Measurements from ENCODE around the gene ADIPOR2.

ADIPOR2 gene

DNA sequence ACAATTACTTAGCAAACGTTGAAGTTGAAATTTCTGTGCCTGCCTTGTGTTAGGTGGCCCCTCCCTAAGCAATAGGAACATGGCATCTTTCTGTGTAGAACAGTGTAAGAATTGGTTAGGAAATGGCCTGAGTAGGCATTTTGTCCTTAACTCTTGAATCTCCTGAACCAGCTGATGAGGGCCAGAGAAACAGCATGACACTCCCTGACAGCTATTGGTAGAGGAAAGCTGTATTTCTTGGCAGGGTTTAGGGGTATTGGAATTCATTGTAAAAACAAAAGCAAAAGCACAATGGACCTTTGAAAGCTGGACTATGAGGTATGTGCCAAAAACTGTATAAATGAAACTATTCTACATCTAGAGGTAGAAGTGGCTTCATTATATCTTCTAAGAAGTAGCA is 88.9 kb downstream of the ADIPOR2 start:
- DNase-seq = no peak

DNA sequence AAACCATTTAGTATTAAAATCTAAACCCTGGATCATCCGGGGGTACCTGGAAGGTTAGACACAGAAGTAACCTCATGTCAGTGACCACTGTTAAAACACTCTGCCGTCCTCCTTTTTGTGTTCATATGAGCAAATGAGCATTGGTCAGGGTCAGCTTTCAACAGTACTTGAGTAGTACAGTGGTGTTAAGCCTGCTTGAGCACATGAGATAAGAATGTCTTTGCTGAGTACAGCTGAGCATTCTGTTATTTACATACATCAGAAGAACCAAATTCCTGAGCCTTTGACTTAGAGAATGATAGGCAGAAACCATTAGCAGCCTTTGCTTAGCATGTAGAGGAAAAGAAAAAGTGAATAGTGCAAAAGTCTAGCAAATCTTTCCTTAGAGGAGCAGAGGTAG is 90.9 kb downstream of the ADIPOR2 start:
- no peak for DNase-seq

- DNase-seq = no peak
Measured at GRCh38 chr12:1782215-1782614, 91.3 kb downstream of the ADIPOR2 start.

DNA sequence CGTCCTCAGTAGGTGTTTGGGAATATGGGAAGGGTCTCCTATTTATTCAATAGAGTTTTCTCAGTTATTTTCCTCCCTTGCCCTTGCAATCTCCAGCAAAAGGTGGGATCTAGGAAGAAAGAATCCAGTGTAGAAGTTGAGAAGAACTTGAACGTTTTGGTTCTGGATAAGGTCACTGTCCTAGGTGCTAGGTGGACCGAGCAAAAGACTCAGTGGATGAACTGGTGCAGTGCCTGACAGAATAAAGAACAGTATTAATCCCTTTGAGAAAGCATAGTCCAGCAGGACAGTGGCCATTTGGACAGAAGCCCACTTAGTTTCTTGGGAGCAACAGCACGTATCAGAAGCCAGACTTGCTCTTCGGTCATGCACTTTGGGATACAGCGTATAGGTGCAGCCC is 96.8 kb downstream of the ADIPOR2 start:
- no peak for DNase-seq

GRCh38 chr12:1790444-1790843 is 99.6 kb downstream of the ADIPOR2 start:
- DNase-seq = no peak

GRCh38 chr12:1791104-1791841 is 100.4 kb downstream of the ADIPOR2 start:
- no peak for DNase-seq

GRCh38 chr12:1792406-1792805 is 101.5 kb downstream of the ADIPOR2 start:
- DNase-seq = no peak

DNA sequence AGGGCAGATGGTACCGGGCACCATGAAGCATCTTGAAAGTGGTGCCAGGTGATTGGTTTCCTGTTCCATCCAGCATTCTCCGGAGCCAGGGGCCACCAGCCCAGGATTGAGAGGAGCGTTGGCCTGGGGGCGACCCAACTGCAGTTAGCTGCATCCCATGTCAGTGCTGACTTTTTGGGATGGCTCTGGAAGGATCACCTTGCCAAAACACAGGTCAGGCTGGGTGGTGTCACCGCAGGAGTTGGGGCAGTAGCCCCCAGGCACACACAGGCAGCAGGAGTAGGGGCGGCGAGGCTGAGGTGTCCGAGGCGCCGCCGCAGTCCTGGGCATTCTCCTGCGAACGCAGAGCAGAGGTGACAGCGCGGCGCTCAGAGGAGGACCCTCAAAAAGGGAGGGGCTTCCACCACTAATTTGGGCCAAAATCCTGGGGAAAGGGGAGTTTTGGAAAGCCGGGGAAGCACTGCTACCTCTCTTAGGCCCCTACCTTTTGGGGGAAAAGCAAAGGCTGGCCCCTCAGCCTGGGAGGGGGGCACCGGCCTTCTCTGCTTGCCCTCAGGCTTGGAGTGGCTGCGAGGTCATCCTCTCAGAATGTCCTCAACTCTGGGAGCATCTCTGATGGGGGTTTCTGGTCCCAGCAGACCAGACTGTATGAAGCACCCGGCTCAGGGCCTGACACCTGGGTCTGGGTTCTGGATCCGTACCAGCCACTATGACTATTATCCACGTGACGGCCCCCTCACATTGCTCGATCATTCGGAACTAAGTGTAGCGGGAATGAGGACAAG is 102.7 kb downstream of the ADIPOR2 start:
- no peak for DNase-seq

DNA sequence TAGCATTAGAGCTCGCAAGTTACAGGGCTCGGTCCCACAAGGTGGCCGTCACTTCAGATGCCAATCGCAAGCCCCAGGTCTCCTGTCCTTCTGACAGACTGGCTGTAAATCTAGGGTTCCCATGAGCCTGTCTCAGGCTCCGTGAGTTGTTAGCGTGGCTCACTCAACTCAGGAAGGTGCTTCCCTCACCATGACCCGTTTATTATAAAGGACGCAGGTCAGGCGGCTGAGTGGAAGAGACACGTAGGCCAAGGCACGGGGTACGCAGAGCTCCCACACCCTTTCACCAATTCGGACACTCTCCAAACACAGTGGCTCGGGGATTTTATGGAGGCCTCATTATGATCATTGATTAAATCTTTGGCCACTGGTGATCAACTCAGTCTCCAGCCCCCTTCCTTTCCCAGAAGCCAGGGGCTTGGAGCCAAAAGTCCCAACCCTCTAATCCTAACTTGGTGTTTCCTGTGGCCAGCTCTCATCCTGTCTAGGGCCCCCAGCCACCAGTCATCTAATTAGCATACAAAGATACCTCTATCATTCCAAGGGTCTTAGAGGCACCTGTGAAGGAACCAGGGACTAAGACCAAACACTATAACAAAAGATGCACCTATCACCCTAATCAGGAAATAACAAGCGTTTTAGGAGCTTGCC is 103.7 kb downstream of the ADIPOR2 start:
- no peak for DNase-seq

- no peak for DNase-seq
Measured at GRCh38 chr12:1795221-1795784, 104.4 kb downstream of the ADIPOR2 start.

DNA sequence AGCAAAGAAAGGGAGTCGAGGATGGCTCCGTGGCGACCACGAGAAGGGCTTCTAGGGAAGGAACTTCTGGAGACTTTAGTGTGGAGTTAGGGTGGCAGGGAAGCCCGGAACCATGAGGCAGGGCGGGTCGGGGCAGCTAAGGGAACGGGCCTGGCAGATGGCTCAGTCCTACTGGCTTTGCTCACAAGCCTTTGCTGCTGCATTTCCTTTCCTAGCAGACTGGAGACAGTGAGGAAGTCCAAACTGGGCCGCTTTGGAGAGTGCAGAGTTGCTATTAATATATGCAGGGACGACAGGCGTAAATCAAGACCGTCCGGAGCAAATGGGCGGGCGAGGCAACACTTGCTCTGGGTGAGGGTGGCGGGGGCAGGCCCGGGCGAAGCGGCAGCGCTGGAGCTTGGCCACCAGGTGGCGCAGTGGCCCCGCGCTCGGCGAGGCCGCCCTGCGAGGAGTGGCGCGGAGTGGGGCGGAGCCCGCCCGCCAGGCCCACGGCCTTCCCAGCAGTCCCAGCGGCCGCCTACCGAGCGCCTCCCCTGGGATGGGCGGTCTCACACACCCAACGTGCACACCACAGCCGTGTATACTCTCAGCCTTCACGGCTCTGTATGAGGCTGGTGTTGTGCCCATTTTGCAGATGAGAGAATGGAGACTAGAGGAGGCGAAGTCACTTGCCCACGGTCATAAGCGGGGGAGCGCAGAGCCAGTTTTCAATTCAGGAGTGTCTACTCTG is 105.1 kb downstream of the ADIPOR2 start:
- peak; percentile 55 for DNase-seq

- DNase-seq = no peak
Measured at GRCh38 chr12:1796515-1797010, 105.7 kb downstream of the ADIPOR2 start.

GRCh38 chr12:1797011-1797901 is 106.4 kb downstream of the ADIPOR2 start:
- DNase-seq = no peak

GRCh38 chr12:1797991-1798640 is 107.2 kb downstream of the ADIPOR2 start:
- no peak for DNase-seq

DNA sequence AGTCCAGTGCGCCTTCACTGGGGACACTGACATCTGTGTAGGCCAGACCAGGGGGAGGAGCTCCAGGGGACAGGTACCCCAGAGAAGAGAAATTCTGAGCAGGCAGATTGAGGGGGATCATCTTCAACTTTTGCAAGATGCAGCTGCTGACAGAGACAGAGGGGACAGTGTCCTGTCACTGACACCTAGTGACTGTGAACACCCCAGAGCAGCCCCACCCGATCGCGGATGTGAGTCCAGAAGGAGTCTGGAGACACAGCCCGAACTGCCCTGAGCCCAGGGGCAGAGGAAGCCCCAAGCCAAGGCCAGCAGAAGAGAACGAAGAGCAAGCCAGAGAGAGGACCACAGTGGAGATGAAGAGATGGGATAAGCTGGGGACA is 107.8 kb downstream of the ADIPOR2 start:
- DNase-seq = no peak

DNA sequence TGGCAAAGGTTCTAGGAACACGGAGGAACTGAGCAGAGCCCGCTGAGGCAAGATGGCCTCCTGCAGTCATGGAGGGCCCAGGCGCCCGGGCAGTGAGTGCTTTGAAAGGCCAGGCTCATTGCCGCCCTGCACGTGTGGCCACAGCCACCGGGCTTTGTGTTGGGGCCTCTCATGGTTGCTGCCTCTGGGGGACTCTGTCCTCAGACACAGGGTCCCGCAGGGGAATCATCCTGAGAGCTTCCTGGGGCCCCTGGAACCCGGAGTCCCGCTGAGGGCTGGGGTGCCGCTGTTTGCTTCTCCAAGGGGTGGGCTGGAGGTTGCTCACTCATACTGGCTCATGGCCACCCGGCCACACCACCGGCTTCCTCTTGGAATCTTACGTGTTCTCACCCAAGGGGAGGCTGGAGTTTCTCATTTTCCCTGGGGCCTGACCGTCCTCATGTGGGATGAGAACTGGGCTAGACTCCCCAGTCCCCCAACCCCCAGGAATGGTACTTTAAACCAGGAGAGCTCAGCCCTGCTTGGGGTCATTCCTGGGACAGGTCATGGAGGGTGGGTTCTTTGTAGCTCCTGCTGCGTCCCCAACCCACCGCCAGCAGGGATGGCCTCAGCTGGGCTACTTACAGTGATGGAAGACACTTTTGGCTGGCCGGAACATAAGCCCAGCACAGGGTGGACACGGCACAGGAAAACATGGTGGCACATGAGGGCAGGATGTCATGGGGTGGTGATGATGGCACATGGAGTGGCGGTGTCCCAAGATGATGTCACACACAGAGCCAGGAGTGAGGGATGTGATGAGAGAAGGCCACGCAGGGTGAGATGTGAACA is 108.4 kb downstream of the ADIPOR2 start:
- DNase-seq = no peak

DNA sequence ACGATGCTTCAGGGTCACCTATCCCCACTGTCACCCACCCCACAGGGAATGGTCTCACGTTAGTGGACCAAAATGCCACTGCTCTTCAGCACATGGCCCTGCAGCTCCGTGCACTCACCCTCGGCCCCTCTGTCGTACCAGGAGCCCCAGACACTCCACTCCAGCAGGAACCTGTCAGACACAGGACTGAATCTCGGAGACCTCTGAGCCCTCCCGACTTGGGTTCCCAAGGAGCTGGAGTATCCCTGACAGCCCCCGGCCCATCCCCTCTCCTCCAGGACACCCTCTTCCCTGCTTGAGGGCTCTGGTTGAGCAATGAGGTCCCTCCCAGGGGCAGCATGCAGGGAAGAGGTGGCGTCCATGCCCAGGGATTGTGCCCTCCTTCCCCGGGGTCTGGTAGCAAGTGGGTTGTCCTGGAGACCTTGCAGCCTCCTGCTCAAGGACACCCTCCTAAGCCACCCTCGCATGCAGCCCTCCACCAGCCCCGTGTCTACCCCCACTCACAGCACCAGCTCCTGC is 109.1 kb downstream of the ADIPOR2 start:
- DNase-seq = no peak

DNA sequence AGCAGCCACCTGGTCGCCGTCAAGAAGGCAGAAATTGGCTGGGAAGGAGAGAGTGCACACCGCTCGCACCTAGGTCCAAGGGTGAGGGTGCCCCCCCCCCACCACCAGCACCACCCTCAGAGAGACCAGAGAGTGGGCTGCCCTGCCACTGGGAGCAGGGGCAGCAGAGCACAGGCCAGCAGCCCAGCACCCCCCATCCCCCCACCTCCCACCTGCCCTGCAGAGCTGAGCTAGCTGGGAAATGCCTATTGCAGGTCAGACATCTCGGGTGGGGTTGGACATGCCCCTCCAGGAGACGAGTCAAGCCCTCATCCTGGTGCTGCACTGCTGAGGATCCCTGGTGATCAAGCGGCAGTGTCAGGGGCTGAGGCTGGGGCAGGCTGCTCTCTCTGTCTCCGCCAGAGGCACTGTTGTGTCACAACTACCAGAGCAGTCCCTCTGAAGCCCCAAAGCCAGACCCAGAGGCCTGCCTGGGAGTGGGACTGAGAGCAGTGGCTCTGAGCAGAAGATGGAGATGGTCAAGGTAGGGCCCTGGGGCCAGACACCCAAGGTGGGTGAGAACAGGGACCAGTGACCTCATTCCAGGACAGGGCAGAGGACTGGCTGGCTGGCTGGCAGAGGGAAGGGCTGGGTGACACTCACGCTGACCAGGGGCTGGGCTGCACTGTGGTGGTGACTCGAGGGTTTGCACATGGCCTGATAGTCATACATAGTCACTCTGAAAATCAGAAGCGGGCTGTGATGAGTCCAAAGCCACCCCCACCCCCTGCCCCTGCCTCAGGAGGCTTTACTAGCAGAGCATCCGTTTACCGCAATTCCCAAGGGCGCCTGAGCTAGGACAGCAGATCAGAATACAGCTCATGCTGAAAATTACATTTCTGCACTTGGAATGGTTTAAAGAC is 109.8 kb downstream of the ADIPOR2 start:
- DNase-seq = no peak

Measured in cortex of kidney (tissue), 1 donor.